DOHH2 (cell line): ENCODE measurements around the gene SMARCA2.
A peak's percentile ranks its signal among the peaks of the same experiment; 100 is the strongest.

Experiments
- H3F3A ChIP-seq: fragments of 200-600 bp; sonication (generic), shearing (Covaris generic); 2 replicates; pipeline ENCODE4 v1.6.0; 2016; ENCODE audit warnings: antibody characterized with exemption, mild to moderate bottlenecking; ENCODE audit not compliant: control insufficient read depth, insufficient read depth
- H3K27ac ChIP-seq: fragments of 200-600 bp; sonication (generic); 2 replicates; pipeline ENCODE4 v1.5.1; 2014; ENCODE audit warnings: low read depth, mild to moderate bottlenecking, low read length, moderate library complexity
- H3K27me3 ChIP-seq: fragments of 200-600 bp; sonication (generic); 2 replicates; pipeline ENCODE4 v1.6.1; 2014; ENCODE audit warnings: mild to moderate bottlenecking, low read length, mixed read lengths; ENCODE audit not compliant: control insufficient read depth
- H3K36me3 ChIP-seq: fragments of 200-600 bp; sonication (generic); 2 replicates; pipeline ENCODE4 v1.6.1; 2014; ENCODE audit warnings: mild to moderate bottlenecking, low read length, moderate library complexity, mixed read lengths; ENCODE audit not compliant: control insufficient read depth
- H3K4me1 ChIP-seq: fragments of 200-600 bp; sonication (generic); 2 replicates; pipeline ENCODE4 v1.6.1; 2014; ENCODE audit warnings: mild to moderate bottlenecking, low read length, mixed read lengths; ENCODE audit not compliant: control insufficient read depth
- H3K4me2 ChIP-seq: fragments of 200-600 bp; sonication (generic); 2 replicates; pipeline ENCODE4 v1.6.0; 2014; ENCODE audit warnings: mild to moderate bottlenecking, low read length, moderate library complexity
- H3K4me3 ChIP-seq: fragments of 200-600 bp; sonication (generic); 2 replicates; pipeline ENCODE4 v1.5.1; 2014; ENCODE audit warnings: mild to moderate bottlenecking, low read length, mixed read lengths
- H3K79me2 ChIP-seq: fragments of 200-600 bp; sonication (generic); 2 replicates; pipeline ENCODE4 v1.6.1; 2014; ENCODE audit warnings: mild to moderate bottlenecking, low read length, mixed read lengths; ENCODE audit not compliant: control insufficient read depth
- H3K9me2 ChIP-seq: fragments of 200-600 bp; sonication (generic); replicated peaks from 2 replicates; pipeline ENCODE4 v1.6.1; 2014; ENCODE audit warnings: mild to moderate bottlenecking, low read length, mixed read lengths; ENCODE audit not compliant: control insufficient read depth
- H3K9me3 ChIP-seq: fragments of 200-600 bp; sonication (generic); 2 replicates; pipeline ENCODE4 v1.6.1; 2014; ENCODE audit warnings: antibody characterized with exemption, low read length, mixed read lengths; ENCODE audit not compliant: control insufficient read depth, insufficient read depth
- H4K20me1 ChIP-seq: fragments of 200-600 bp; sonication (generic); 2 replicates; pipeline ENCODE4 v1.6.0; 2014; ENCODE audit warnings: low read depth, mild to moderate bottlenecking, antibody characterized with exemption, low read length, moderate library complexity; ENCODE audit not compliant: control insufficient read depth, insufficient read depth
- CTCF ChIP-seq: fragments of 200-600 bp; sonication (generic); IDR thresholded peaks from one replicate; pipeline ENCODE4 v1.5.1; 2014; ENCODE audit warnings: antibody characterized with exemption, mild to moderate bottlenecking, low read depth, low read length; ENCODE audit not compliant: poor library complexity, severe bottlenecking
- EZH2phosphoT487 ChIP-seq: fragments of 200-600 bp; sonication (generic); IDR thresholded peaks from 2 replicates; pipeline ENCODE4 v1.6.1; 2017; ENCODE audit warnings: borderline replicate concordance, mild to moderate bottlenecking, antibody characterized with exemption, low read length, moderate library complexity, mixed read lengths

SMARCA2 gene

GRCh38 chr9:2157277-2158110 is 142.3 kb downstream of the SMARCA2 start:
- Histone ChIP-seq H3K4me2 (peak overlapping the region; percentile 99), H3K9me3 (no peaks in the 10 kb centered on the region), H3K4me3 (peak overlapping the region; percentile 78), H3K9me2 (no peaks in the 10 kb centered on the region), H3K79me2 (peaks cover 70% of the 10 kb centered on the region), H3K4me1 (peaks cover 54% of the 10 kb centered on the region), H4K20me1 (no peaks in the 10 kb centered on the region), H3K27ac (peak overlapping the region; percentile 91), H3F3A (peaks cover 14% of the 10 kb centered on the region), H3K36me3 (peaks cover 15% of the 10 kb centered on the region), H3K27me3 (no peaks in the 10 kb centered on the region)
- TF ChIP-seq EZH2phosphoT487 (no peak), CTCF (no peak)

GRCh38 chr9:2158111-2158610 is 143.0 kb downstream of the SMARCA2 start:
- Histone ChIP-seq H3K27me3 (no peaks in the 10 kb centered on the region), H3K27ac (peak overlapping the region; percentile 91), H4K20me1 (no peaks in the 10 kb centered on the region), H3K4me3 (peak overlapping the region; percentile 78), H3K4me1 (peaks cover 52% of the 10 kb centered on the region), H3K4me2 (peak overlapping the region; percentile 99), H3K9me2 (no peaks in the 10 kb centered on the region), H3K36me3 (peaks cover 22% of the 10 kb centered on the region), H3F3A (peaks cover 14% of the 10 kb centered on the region), H3K9me3 (no peaks in the 10 kb centered on the region), H3K79me2 (peaks cover 70% of the 10 kb centered on the region)
- TF ChIP-seq EZH2phosphoT487 (no peak), CTCF (no peak)

GRCh38 chr9:2158766-2159430 is 143.8 kb downstream of the SMARCA2 start:
- Histone ChIP-seq H3K4me1 (peaks cover 45% of the 10 kb centered on the region), H3F3A (peaks cover 14% of the 10 kb centered on the region), H4K20me1 (no peaks in the 10 kb centered on the region), H3K4me2 (peak overlapping the region; percentile 99), H3K9me2 (no peaks in the 10 kb centered on the region), H3K27me3 (no peaks in the 10 kb centered on the region), H3K27ac (peak overlapping the region; percentile 91), H3K79me2 (peaks cover 72% of the 10 kb centered on the region), H3K4me3 (peak overlapping the region; percentile 78), H3K36me3 (peaks cover 29% of the 10 kb centered on the region), H3K9me3 (no peaks in the 10 kb centered on the region)
- no peak for TF ChIP-seq CTCF
- no peak for TF ChIP-seq EZH2phosphoT487
